ENCODE measurements around the gene L3MBTL3. TPM values are rescaled to one million over a fixed set of nuclear protein-coding genes. Genes with fewer than 3 reads are reported as not detected.

Gene L3MBTL3
- total RNA-seq, 1 experiment from 2014 or later: 3.1 TPM

DNA sequence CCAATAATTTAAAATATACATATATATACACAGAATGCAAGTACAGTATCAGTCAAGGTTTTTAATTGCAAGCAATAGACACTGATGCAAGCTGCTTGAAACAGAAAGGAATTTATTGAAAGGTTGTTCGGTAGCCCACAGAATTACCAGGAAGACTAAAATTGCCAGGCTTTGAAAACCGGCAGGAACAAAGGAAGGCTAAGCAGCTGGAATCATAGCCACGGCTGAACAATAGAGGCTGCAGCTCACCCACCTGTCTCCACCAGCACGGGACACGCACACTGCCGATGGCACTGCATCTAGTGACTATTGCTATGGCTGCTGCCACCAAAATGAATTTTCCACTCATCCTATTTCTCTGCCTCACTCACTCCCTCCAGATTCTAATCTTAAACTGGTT is 22.0 kb upstream of the L3MBTL3 start:
- Histone ChIP-seq H4K20me1 (ENCODE audit: low read length) (no peaks in the 10 kb centered on the region), H3K9me2 (replicated peaks; ENCODE audit: low read length) (no peaks in the 10 kb centered on the region), H2AFZ (ENCODE audit: low read length) (no peak overlapping the region), H3K27me3 (ENCODE audit: low read length) (no peaks in the 10 kb centered on the region), H3K36me3 (ENCODE audit: low read depth, low read length) (no peaks in the 10 kb centered on the region), H3K4me1 (ENCODE audit: insufficient read depth, low read length) (no peaks in the 10 kb centered on the region), H3K4me2 (ENCODE audit: low read length) (no peak overlapping the region), H3K27ac (ENCODE audit: low read length) (no peak overlapping the region), H3K9ac (ENCODE audit: low read length) (no peak overlapping the region), H3F3A (ENCODE audit: low read length, unreplicated experiment) (no peaks in the 10 kb centered on the region), H3K79me2 (ENCODE audit: low read length) (no peaks in the 10 kb centered on the region), H3K4me3 (ENCODE audit: low read length) (no peak overlapping the region), H3K9me3 (ENCODE audit: low read length) (no peaks in the 10 kb centered on the region)
- ChIA-PET POLR2A (ENCODE audit: unreplicated experiment) (no interaction called here), CTCF (no interaction called here)
- intact Hi-C loops (cut with micrococcal nuclease): no loop called here
- ATAC-seq: no peak
- no peak for TF ChIP-seq EZH2 (IDR thresholded peaks at IDR 0.05; ENCODE audit: low read length, unreplicated experiment)
- TF ChIP-seq, protein P1, sequence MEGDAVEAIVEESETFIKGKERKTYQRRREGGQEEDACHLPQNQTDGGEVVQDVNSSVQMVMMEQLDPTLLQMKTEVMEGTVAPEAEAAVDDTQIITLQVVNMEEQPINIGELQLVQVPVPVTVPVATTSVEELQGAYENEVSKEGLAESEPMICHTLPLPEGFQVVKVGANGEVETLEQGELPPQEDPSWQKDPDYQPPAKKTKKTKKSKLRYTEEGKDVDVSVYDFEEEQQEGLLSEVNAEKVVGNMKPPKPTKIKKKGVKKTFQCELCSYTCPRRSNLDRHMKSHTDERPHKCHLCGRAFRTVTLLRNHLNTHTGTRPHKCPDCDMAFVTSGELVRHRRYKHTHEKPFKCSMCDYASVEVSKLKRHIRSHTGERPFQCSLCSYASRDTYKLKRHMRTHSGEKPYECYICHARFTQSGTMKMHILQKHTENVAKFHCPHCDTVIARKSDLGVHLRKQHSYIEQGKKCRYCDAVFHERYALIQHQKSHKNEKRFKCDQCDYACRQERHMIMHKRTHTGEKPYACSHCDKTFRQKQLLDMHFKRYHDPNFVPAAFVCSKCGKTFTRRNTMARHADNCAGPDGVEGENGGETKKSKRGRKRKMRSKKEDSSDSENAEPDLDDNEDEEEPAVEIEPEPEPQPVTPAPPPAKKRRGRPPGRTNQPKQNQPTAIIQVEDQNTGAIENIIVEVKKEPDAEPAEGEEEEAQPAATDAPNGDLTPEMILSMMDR (conservative IDR thresholded peaks at IDR 0.05; ENCODE audit: low read depth, low read length): no peak
- TF ChIP-seq EZH2phosphoT487 (IDR thresholded peaks at IDR 0.05; ENCODE audit: borderline replicate concordance, low read length): no peak
- BruUV-seq (replicated peaks): no TSS peak
- DNase-seq: no peak

- no peak overlapping the region for H3K4me2 ChIP-seq (ENCODE audit: low read length)
- DNase-seq (no peak), ATAC-seq (no peak)
- no peak overlapping the region for H2AFZ ChIP-seq (ENCODE audit: low read length)
- no TSS peak for BruUV-seq (replicated peaks)
- H3F3A ChIP-seq (ENCODE audit: low read length, unreplicated experiment): no peaks in the 10 kb centered on the region
- TF ChIP-seq, protein P1 (conservative IDR thresholded peaks at IDR 0.05; ENCODE audit: low read depth, low read length): no peak
- TF ChIP-seq EZH2phosphoT487 (IDR thresholded peaks at IDR 0.05; ENCODE audit: borderline replicate concordance, low read length) (no peak), EZH2 (IDR thresholded peaks at IDR 0.05; ENCODE audit: low read length, unreplicated experiment) (no peak)
- no peaks in the 10 kb centered on the region for H3K4me1 ChIP-seq (ENCODE audit: insufficient read depth, low read length)
- ChIA-PET POLR2A (ENCODE audit: unreplicated experiment) (no interaction called here), CTCF (no interaction called here)
- no peak overlapping the region for H3K9ac ChIP-seq (ENCODE audit: low read length)
- H3K9me3 ChIP-seq (ENCODE audit: low read length): no peaks in the 10 kb centered on the region
- intact Hi-C loops (cut with micrococcal nuclease): no loop called here
- H3K36me3 ChIP-seq (ENCODE audit: low read depth, low read length): no peaks in the 10 kb centered on the region
- no peaks in the 10 kb centered on the region for H3K9me2 ChIP-seq (replicated peaks; ENCODE audit: low read length)
- H3K79me2 ChIP-seq (ENCODE audit: low read length): no peaks in the 10 kb centered on the region
- no peaks in the 10 kb centered on the region for H4K20me1 ChIP-seq (ENCODE audit: low read length)
- H3K27me3 ChIP-seq (ENCODE audit: low read length): no peaks in the 10 kb centered on the region
- H3K27ac ChIP-seq (ENCODE audit: low read length): no peak overlapping the region
- H3K4me3 ChIP-seq (ENCODE audit: low read length): no peak overlapping the region
Measured at GRCh38 chr6:130000526-130001421, 17.6 kb upstream of the L3MBTL3 start.

GRCh38 chr6:130008236-130008873 is 10.0 kb upstream of the L3MBTL3 start:
- H2AFZ ChIP-seq (ENCODE audit: low read length): no peak overlapping the region
- no peaks in the 10 kb centered on the region for H3K9me3 ChIP-seq (ENCODE audit: low read length)
- no peak overlapping the region for H3K27ac ChIP-seq (ENCODE audit: low read length)
- H3K4me2 ChIP-seq (ENCODE audit: low read length): no peak overlapping the region
- H3K9me2 ChIP-seq (replicated peaks; ENCODE audit: low read length): no peaks in the 10 kb centered on the region
- H3K79me2 ChIP-seq (ENCODE audit: low read length): no peaks in the 10 kb centered on the region
- TF ChIP-seq EZH2 (IDR thresholded peaks at IDR 0.05; ENCODE audit: low read length, unreplicated experiment) (no peak), EZH2phosphoT487 (IDR thresholded peaks at IDR 0.05; ENCODE audit: borderline replicate concordance, low read length) (no peak)
- TF ChIP-seq, protein P1 (conservative IDR thresholded peaks at IDR 0.05; ENCODE audit: low read depth, low read length): no peak
- no peaks in the 10 kb centered on the region for H3K27me3 ChIP-seq (ENCODE audit: low read length)
- no peaks in the 10 kb centered on the region for H3K4me1 ChIP-seq (ENCODE audit: insufficient read depth, low read length)
- intact Hi-C loops (cut with micrococcal nuclease): no loop called here
- no peaks in the 10 kb centered on the region for H4K20me1 ChIP-seq (ENCODE audit: low read length)
- no peaks in the 10 kb centered on the region for H3K36me3 ChIP-seq (ENCODE audit: low read depth, low read length)
- H3K9ac ChIP-seq (ENCODE audit: low read length): no peak overlapping the region
- no peak overlapping the region for H3K4me3 ChIP-seq (ENCODE audit: low read length)
- ATAC-seq (no peak), DNase-seq (no peak)
- BruUV-seq (replicated peaks): no TSS peak
- H3F3A ChIP-seq (ENCODE audit: low read length, unreplicated experiment): no peaks in the 10 kb centered on the region
- ChIA-PET POLR2A (ENCODE audit: unreplicated experiment) (no interaction called here), CTCF (no interaction called here)
